ENCODE data around the gene SPECC1L. TPM values are rescaled to one million over a fixed set of nuclear protein-coding genes. Genes with fewer than 3 reads are reported as not detected.
"Not testable (repeated sequence)": the region's sequence is repeated elsewhere in the genome, so short reads cannot be mapped to it uniquely, and the experiment has no call there.

The SPECC1L gene
- total RNA-seq, 5 donors from 2014 or later (not counting 1 experiment from before 2014, with no cell fraction given): 45.3 to 64.0 (median 54.5) TPM

GRCh38 chr22:24238101-24238694, 32.4 kb upstream of the SPECC1L start:
- H3K27ac Mint-ChIP-seq; H3K27me3 Mint-ChIP-seq; H3K36me3 Mint-ChIP-seq; H3K9me3 Mint-ChIP-seq; H3K4me3 Mint-ChIP-seq; H3K27me3 ChIP-seq (replicated peaks in 1 of 2; ENCODE audit: control insufficient read depth in 2 of 2, extremely low read depth in 1 of 2, insufficient read depth in 2 of 2, low read length in 1 of 2); H3K36me3 ChIP-seq (ENCODE audit: control insufficient read depth in 2 of 2, extremely low read depth in 1 of 2, insufficient read depth in 1 of 2, low read length in 1 of 2); H3K4me3 ChIP-seq (ENCODE audit: control insufficient read depth in 1 of 2, extremely low read depth in 1 of 2, low read length in 1 of 2); H3K9me3 ChIP-seq; POLR2A ChIA-PET; DNase-seq; H3K27ac ChIP-seq (ENCODE audit: low read length); ATAC-seq (replicated peaks in 1 of 4): not testable (repeated sequence)
- peaks cover 11 to 14% of the 10 kb centered on the region in 2 experiments for H3K4me1 ChIP-seq (ENCODE audit: control insufficient read depth in 1 of 2, extremely low read depth in 1 of 2, insufficient read depth in 2 of 2, low read length in 2 of 2)
- peaks cover 26 to 31% (median 27%) of the 10 kb centered on the region in 3 donors for H3K4me1 Mint-ChIP-seq
- WGBS (ENCODE audit: insufficient coverage): 100% methylated on average over 2 of the region's 13 CpGs
- CTCF ChIA-PET: interaction anchor here in 1 of 2 donors (0.6 kb wide), 1 partner anchor 11 kb away, joined by 3 read pairs; no protein-coding TSS in a partner anchor

GRCh38 chr22:24240381-24240780, 30.2 kb upstream of the SPECC1L start:
- Histone ChIP-seq H3K36me3 (ENCODE audit: control insufficient read depth in 2 of 2, extremely low read depth in 1 of 2, insufficient read depth in 1 of 2, low read length in 1 of 2) (no peaks in the 10 kb centered on the region), H3K4me1 (ENCODE audit: control insufficient read depth in 1 of 2, extremely low read depth in 1 of 2, insufficient read depth in 2 of 2, low read length in 2 of 2) (peaks cover 17 to 28% of the 10 kb centered on the region in 2 experiments), H3K9me3 (no peaks in the 10 kb centered on the region), H3K27me3 (replicated peaks in 1 of 2; ENCODE audit: control insufficient read depth in 2 of 2, extremely low read depth in 1 of 2, insufficient read depth in 2 of 2, low read length in 1 of 2) (no peaks in the 10 kb centered on the region), H3K27ac (ENCODE audit: low read length) (no peak overlapping the region), H3K4me3 (ENCODE audit: control insufficient read depth in 1 of 2, extremely low read depth in 1 of 2, low read length in 1 of 2) (no peak overlapping the region)
- Mint-ChIP-seq H3K27me3 (no peaks in the 10 kb centered on the region), H3K36me3 (no peaks in the 10 kb centered on the region), H3K4me1 (peaks cover 37 to 47% (median 38%) of the 10 kb centered on the region in 3 donors), H3K9me3 (no peaks in the 10 kb centered on the region), H3K4me3 (no peak overlapping the region), H3K27ac (peak overlapping the region in 1 of 2 donors; percentile 61)
- POLR2A ChIA-PET: no interaction called here
- CTCF ChIA-PET: interaction anchor here in 1 of 2 donors (0.5 to 0.6 kb wide), 3 partner anchors 47 to 224 kb away, joined by 4 to 7 read pairs (median 4); no protein-coding TSS in a partner anchor
- DNase-seq: no peak
- no peak for ATAC-seq (replicated peaks in 1 of 4)
- WGBS (ENCODE audit: insufficient coverage): 100% methylated on average over 1 of the region's 6 CpGs

GRCh38 chr22:24240985-24241692, 29.5 kb upstream of the SPECC1L start:
- H3K4me3 Mint-ChIP-seq: peak overlapping the region in 1 of 3 donors; percentile 20
- H3K4me3 ChIP-seq (ENCODE audit: control insufficient read depth in 1 of 2, extremely low read depth in 1 of 2, low read length in 1 of 2); H3K27me3 Mint-ChIP-seq; H3K36me3 ChIP-seq (ENCODE audit: control insufficient read depth in 2 of 2, extremely low read depth in 1 of 2, insufficient read depth in 1 of 2, low read length in 1 of 2); H3K9me3 Mint-ChIP-seq; H3K36me3 Mint-ChIP-seq; ATAC-seq (replicated peaks in 1 of 4); H3K27ac ChIP-seq (ENCODE audit: low read length); DNase-seq; H3K27me3 ChIP-seq (replicated peaks in 1 of 2; ENCODE audit: control insufficient read depth in 2 of 2, extremely low read depth in 1 of 2, insufficient read depth in 2 of 2, low read length in 1 of 2); H3K9me3 ChIP-seq: not testable (repeated sequence)
- H3K27ac Mint-ChIP-seq: peak overlapping the region; percentile 80 to 81
- ChIA-PET CTCF (interaction anchor here in 1 of 2 donors (0.6 kb wide), 2 partner anchors 9 to 48 kb away, joined by 4 to 7 read pairs; no protein-coding TSS in a partner anchor), POLR2A (interaction anchor here in 1 of 2 donors (0.6 kb wide), 1 partner anchor 224 kb away, joined by 3 read pairs; no protein-coding TSS in a partner anchor)
- WGBS (ENCODE audit: insufficient coverage): no CpG with 5 or more reads among the region's 9 CpGs
- peaks cover 37 to 47% (median 38%) of the 10 kb centered on the region in 3 donors for H3K4me1 Mint-ChIP-seq
- peaks cover 17 to 28% of the 10 kb centered on the region in 2 experiments for H3K4me1 ChIP-seq (ENCODE audit: control insufficient read depth in 1 of 2, extremely low read depth in 1 of 2, insufficient read depth in 2 of 2, low read length in 2 of 2)

- H3K27ac Mint-ChIP-seq: peak overlapping the region; percentile 53 to 93
- POLR2A ChIA-PET; H3K36me3 ChIP-seq (ENCODE audit: control insufficient read depth in 2 of 2, extremely low read depth in 1 of 2, insufficient read depth in 1 of 2, low read length in 1 of 2); H3K9me3 ChIP-seq; H3K27me3 ChIP-seq (replicated peaks in 1 of 2; ENCODE audit: control insufficient read depth in 2 of 2, extremely low read depth in 1 of 2, insufficient read depth in 2 of 2, low read length in 1 of 2); ATAC-seq (replicated peaks in 1 of 4); H3K27me3 Mint-ChIP-seq; DNase-seq; CTCF ChIA-PET; H3K27ac ChIP-seq (ENCODE audit: low read length); H3K36me3 Mint-ChIP-seq; H3K9me3 Mint-ChIP-seq: not testable (repeated sequence)
- peak overlapping the region in 1 of 3 donors; percentile 72 for H3K4me3 Mint-ChIP-seq
- Histone ChIP-seq H3K4me3 (ENCODE audit: control insufficient read depth in 1 of 2, extremely low read depth in 1 of 2, low read length in 1 of 2) (peak overlapping the region in 1 of 2 donors; percentile 6), H3K4me1 (ENCODE audit: control insufficient read depth in 1 of 2, extremely low read depth in 1 of 2, insufficient read depth in 2 of 2, low read length in 2 of 2) (peaks cover 17 to 28% of the 10 kb centered on the region in 2 experiments)
- no CpG with 5 or more reads among the region's 3 CpGs for WGBS (ENCODE audit: insufficient coverage)
- peaks cover 37 to 47% (median 38%) of the 10 kb centered on the region in 3 donors for H3K4me1 Mint-ChIP-seq
Observed at GRCh38 chr22:24243417-24243816, 27.2 kb upstream of the SPECC1L start.

- Mint-ChIP-seq H3K4me3 (peak overlapping the region in 2 of 3 donors; percentile 4 to 53), H3K36me3 (no peaks in the 10 kb centered on the region), H3K27ac (peak overlapping the region; percentile 5 to 87), H3K27me3 (no peaks in the 10 kb centered on the region), H3K9me3 (no peaks in the 10 kb centered on the region), H3K4me1 (peaks cover 37 to 47% (median 38%) of the 10 kb centered on the region in 3 donors)
- H3K27me3 ChIP-seq (replicated peaks in 1 of 2; ENCODE audit: control insufficient read depth in 2 of 2, extremely low read depth in 1 of 2, insufficient read depth in 2 of 2, low read length in 1 of 2): no peaks in the 10 kb centered on the region
- CTCF ChIA-PET: no interaction called here
- 76% methylated on average over 16 of the region's 19 CpGs for WGBS (ENCODE audit: insufficient coverage)
- no peak overlapping the region for H3K4me3 ChIP-seq (ENCODE audit: control insufficient read depth in 1 of 2, extremely low read depth in 1 of 2, low read length in 1 of 2)
- no peaks in the 10 kb centered on the region for H3K9me3 ChIP-seq
- DNase-seq (no peak), ATAC-seq (replicated peaks in 1 of 4) (no peak)
- no peaks in the 10 kb centered on the region for H3K36me3 ChIP-seq (ENCODE audit: control insufficient read depth in 2 of 2, extremely low read depth in 1 of 2, insufficient read depth in 1 of 2, low read length in 1 of 2)
- peaks cover 17 to 28% of the 10 kb centered on the region in 2 experiments for H3K4me1 ChIP-seq (ENCODE audit: control insufficient read depth in 1 of 2, extremely low read depth in 1 of 2, insufficient read depth in 2 of 2, low read length in 2 of 2)
- H3K27ac ChIP-seq (ENCODE audit: low read length): no peak overlapping the region
- POLR2A ChIA-PET: no interaction called here
Observed at GRCh38 chr22:24244144-24244787, 26.4 kb upstream of the SPECC1L start.

- DNase-seq; ATAC-seq (replicated peaks in 1 of 4); POLR2A ChIA-PET; H3K4me3 ChIP-seq (ENCODE audit: control insufficient read depth in 1 of 2, extremely low read depth in 1 of 2, low read length in 1 of 2); H3K36me3 ChIP-seq (ENCODE audit: control insufficient read depth in 2 of 2, extremely low read depth in 1 of 2, insufficient read depth in 1 of 2, low read length in 1 of 2); H3K27me3 ChIP-seq (replicated peaks in 1 of 2; ENCODE audit: control insufficient read depth in 2 of 2, extremely low read depth in 1 of 2, insufficient read depth in 2 of 2, low read length in 1 of 2); H3K27ac ChIP-seq (ENCODE audit: low read length); H3K9me3 ChIP-seq; H3K27me3 Mint-ChIP-seq; H3K9me3 Mint-ChIP-seq; H3K36me3 Mint-ChIP-seq; CTCF ChIA-PET: not testable (repeated sequence)
- H3K4me1 Mint-ChIP-seq: peaks cover 36 to 45% (median 37%) of the 10 kb centered on the region in 3 donors
- H3K4me3 Mint-ChIP-seq: peak within 1 kb of the TSS in 2 of 3 donors; percentile 4 to 53
- peaks cover 17 to 28% of the 10 kb centered on the region in 2 experiments for H3K4me1 ChIP-seq (ENCODE audit: control insufficient read depth in 1 of 2, extremely low read depth in 1 of 2, insufficient read depth in 2 of 2, low read length in 2 of 2)
- 91% methylated on average over 7 of the region's 12 CpGs for WGBS (ENCODE audit: insufficient coverage)
- H3K27ac Mint-ChIP-seq: peak within 1 kb of the TSS; percentile 57 to 87
Observed at GRCh38 chr22:24245030-24245431, 25.6 kb upstream of the SPECC1L start, which contains the start of gene GGT5. GGT5 (minus strand) TSS chr22:24245082; CDS start chr22:24244725, 357 bp downstream.
